Heart right ventricle (tissue), 16 donors: Measurements from ENCODE around the gene THSD4. TPM values are rescaled to one million over a fixed set of nuclear protein-coding genes. Genes with fewer than 3 reads are reported as not detected.

Experiments used
- ATAC-seq, 8 donors: fragments of 200-7000 bp; cut with Tn5 transposase; one replicate each; pipeline ENCODE4 v1.9.1; 2020; ENCODE audit warnings: mild to moderate bottlenecking in 8 of 8, moderate library complexity in 8 of 8, moderate number of reproducible peaks in 1 of 8
- DNase-seq, 2 donors: peaks; one replicate each; pipeline ENCODE4 v3.0.0-alpha.2; 2020
- H3K27ac ChIP-seq, 10 donors: fragments of 200-600 bp; sonication (generic) in 2 of 10; one replicate each; pipeline versions ENCODE4 v1.5.0 to v1.8.0; 2020 to 2022; ENCODE audit warnings: mild to moderate bottlenecking in 3 of 10
- H3K27me3 ChIP-seq, 7 donors: fragments of 200-600 bp; one replicate each; pipeline ENCODE4 v1.8.0; 2021 to 2022; ENCODE audit warnings: mild to moderate bottlenecking in 2 of 7
- H3K36me3 ChIP-seq, 9 donors: fragments of 200-600 bp; sonication (generic) in 1 of 9; one replicate each; pipeline versions ENCODE4 v1.5.0 to v1.8.0; 2020 to 2022; ENCODE audit warnings: mild to moderate bottlenecking in 2 of 9
- H3K4me1 ChIP-seq, 9 donors: fragments of 200-600 bp; sonication (generic) in 1 of 9; one replicate each; pipeline versions ENCODE4 v1.5.0 to v1.8.0; 2020 to 2022; ENCODE audit warnings: mild to moderate bottlenecking in 4 of 9
- H3K4me3 ChIP-seq, 10 donors: fragments of 200-600 bp; sonication (generic) in 2 of 10; one replicate each; pipeline versions ENCODE4 v1.5.0 to v1.8.0; 2020 to 2022; ENCODE audit warnings: mild to moderate bottlenecking in 7 of 10, moderate library complexity in 2 of 10
- H3K9me3 ChIP-seq, 11 donors: fragments of 200-600 bp in 10 of 11; sonication (generic) in 2 of 11; one replicate each; pipeline versions ENCODE4 v1.5.0 to v1.8.0; 2013 to 2022; ENCODE audit warnings: mild to moderate bottlenecking in 2 of 11, control low read depth in 1 of 11, moderate library complexity in 1 of 11
- WGBS, 2 donors: extraction: QIAGEN DNeasy Blood & Tissue Kit; methylation state at CpG; one replicate each; pipeline ENCODE4 v1.1.7; 2013; ENCODE audit warnings: inconsistent platforms in 1 of 2; 5-methylcytosine and 5-hydroxymethylcytosine counted together
- intact Hi-C, 10 donors: fragments of 100-400 bp; cut with DNase I; formaldehyde crosslinking; loops; one replicate each; pipeline versions ENCODE4 v1.11.1 to v1.14.2; 2022
- polyA plus RNA-seq, 2 donors: library from polyadenylated mRNA; stranded (reverse); fragments of 200-250 nt; gene quantifications; one replicate each; pipeline ENCODE4 v1.2.3, GENCODE V29; 2013
- total RNA-seq, 10 donors: library from RNA; stranded (reverse); fragmentation: NEBNext Ultra II Directional in 3 of 10; extraction: Animal tissue kit (Norgen Biotek cat#: 25700) in 3 of 10; gene quantifications; one replicate each; pipeline versions ENCODE4 v1.2.1 to v1.2.4, GENCODE V29; 2021 to 2023
- TF ChIP-seq, protein P1 (sequence below), 9 donors: fragments of 200-600 bp; sonication (generic) in 2 of 9; IDR thresholded peaks; one replicate each; pipeline versions ENCODE4 v1.5.0 to v1.8.0; 2021 to 2022; ENCODE audit warnings: antibody characterized with exemption in 9 of 9, mild to moderate bottlenecking in 5 of 9, moderate library complexity in 1 of 9
- donor health status: Arrhythmogenic right ventricular cardiomyopathy.
- donor health status: ischemic (EF 13 %, LVEDD 7.1; RV severe dilation, severe dysfunction).
- donor health status: healthy with polysubstance abuse.
- donor health status: DM: no; HTN: yes; CAD: no.
- donor health status: DM: no; HTN: no; CAD: no.
- donor health status: ischemic (EF 25% LVEDD 6.9; RV normal size, moderate dysfunction).
- donor health status: ischemic (EF 25% LVEDD 5.7; RV mildly dilated, moderate dysfunction).
- donor health status: healthy.
- donor health status: DM: yes; HTN: yes; CAD: no.
- donor health status: Ischemic cardiomyopathy.
- donor health status: ischemic (EF 35%, LVEDD 5.7; RV mildly dilated, moderate dysfunction).
- donor health status: nonischemic (EF 11% LVEDD 7.7; RV severe dilation, severe dysfunction).
- donor health status: DM: yes; HTN: yes; CAD: no.
- donor health status: PGD.
- donor health status: ischemic (EF 29% LVEDD 5.4; RV normal size, mild dysfunction).
- donor health status: nonischemic (EF 23%, LVEDD 6.1; RV moderate dilation, normal function).

The THSD4 gene
- total and polyA plus RNA-seq, 12 donors, result 20.8 to 212 (median 139) TPM

GRCh38 chr15:71484080-71484479, 368.8 kb downstream of the THSD4 start:
- TF ChIP-seq, protein P1, sequence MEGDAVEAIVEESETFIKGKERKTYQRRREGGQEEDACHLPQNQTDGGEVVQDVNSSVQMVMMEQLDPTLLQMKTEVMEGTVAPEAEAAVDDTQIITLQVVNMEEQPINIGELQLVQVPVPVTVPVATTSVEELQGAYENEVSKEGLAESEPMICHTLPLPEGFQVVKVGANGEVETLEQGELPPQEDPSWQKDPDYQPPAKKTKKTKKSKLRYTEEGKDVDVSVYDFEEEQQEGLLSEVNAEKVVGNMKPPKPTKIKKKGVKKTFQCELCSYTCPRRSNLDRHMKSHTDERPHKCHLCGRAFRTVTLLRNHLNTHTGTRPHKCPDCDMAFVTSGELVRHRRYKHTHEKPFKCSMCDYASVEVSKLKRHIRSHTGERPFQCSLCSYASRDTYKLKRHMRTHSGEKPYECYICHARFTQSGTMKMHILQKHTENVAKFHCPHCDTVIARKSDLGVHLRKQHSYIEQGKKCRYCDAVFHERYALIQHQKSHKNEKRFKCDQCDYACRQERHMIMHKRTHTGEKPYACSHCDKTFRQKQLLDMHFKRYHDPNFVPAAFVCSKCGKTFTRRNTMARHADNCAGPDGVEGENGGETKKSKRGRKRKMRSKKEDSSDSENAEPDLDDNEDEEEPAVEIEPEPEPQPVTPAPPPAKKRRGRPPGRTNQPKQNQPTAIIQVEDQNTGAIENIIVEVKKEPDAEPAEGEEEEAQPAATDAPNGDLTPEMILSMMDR (IDR thresholded peaks at IDR 0.05), result no peak
- 80 to 88% methylated on average over 4 of the region's 4 CpGs for WGBS, 2 donors
- no peaks in the 10 kb centered on the region for H3K4me1 ChIP-seq

DNA sequence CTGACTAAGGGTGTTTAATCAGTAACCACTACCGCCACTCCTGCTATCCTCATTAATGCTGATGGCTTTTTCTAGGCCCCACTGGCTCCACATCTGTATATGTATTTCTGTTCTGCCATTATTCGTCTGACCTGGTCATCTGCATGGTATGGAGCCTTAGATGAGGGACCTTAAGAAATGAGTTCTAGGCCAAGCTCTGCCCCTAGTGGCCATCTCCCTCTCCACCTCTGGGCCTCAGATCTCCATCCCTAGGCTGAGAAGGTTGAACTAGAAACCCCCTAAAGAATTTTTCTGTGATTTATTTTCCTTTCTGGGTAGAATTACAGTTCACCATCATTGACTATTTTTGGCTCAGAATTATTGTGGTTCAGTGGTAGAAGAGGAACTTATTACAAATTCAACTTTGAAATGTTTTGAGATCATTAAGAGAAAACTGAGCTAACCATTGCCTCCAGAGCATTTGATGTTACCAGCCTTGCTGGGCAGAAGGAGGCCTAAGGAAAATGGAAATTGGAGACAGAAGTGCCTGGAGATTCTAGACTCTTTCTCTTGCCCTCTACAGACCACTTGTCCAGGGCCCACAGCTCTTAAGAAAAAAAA, 369.9 kb downstream of the THSD4 start:
- no peak overlapping the region for H3K27ac ChIP-seq
- ATAC-seq (no peak), DNase-seq (no peak)
- H3K27me3 ChIP-seq, result no peaks in the 10 kb centered on the region
- TF ChIP-seq, protein P1 (IDR thresholded peaks at IDR 0.05), result peak in 5 of 9 donors; percentile 17 to 38 (median 22)
- WGBS, 2 donors, result 89 to 91% methylated on average over 2 of the region's 2 CpGs
- H3K9me3 ChIP-seq, result no peaks in the 10 kb centered on the region
- no peaks in the 10 kb centered on the region for H3K4me1 ChIP-seq
- H3K36me3 ChIP-seq, result no peaks in the 10 kb centered on the region
- H3K4me3 ChIP-seq, result no peak overlapping the region
- intact Hi-C loops, result no loop called here

More at GRCh38 chr15:71484080-71484479, 368.8 kb downstream of the THSD4 start:
- no peak for ATAC-seq
- no peak overlapping the region for H3K27ac ChIP-seq
- H3K36me3 ChIP-seq, result no peaks in the 10 kb centered on the region
- no peaks in the 10 kb centered on the region for H3K27me3 ChIP-seq
- H3K4me3 ChIP-seq, result no peak overlapping the region
- intact Hi-C loops, result no loop called here
- no peaks in the 10 kb centered on the region for H3K9me3 ChIP-seq
- no peak for DNase-seq

DNA sequence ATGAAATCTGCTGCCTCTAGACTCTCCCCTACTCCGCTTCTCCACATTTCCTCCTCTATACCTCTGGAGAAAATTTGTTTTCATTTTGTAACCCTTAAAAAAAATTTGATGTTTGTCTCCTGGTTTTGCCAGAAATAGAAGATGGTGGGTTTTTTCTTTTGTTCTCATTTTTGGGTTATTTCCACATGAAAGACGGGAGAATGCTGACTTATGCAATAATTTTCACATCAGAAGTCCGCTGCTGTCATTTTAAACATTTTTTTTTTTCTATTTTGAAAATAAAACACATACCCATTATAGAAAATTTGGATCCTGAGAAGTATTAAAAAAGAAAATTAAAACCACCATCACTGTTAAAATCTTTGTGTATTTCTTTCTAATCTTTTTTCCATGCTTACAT, 374.3 kb downstream of the THSD4 start:
- Histone ChIP-seq H3K4me1 (peaks cover 0 to 14% (median 1%) of the 10 kb centered on the region in 9 donors), H3K27ac (no peak overlapping the region), H3K36me3 (no peaks in the 10 kb centered on the region), H3K27me3 (no peaks in the 10 kb centered on the region), H3K9me3 (peaks cover 0 to 8% (median 0%) of the 10 kb centered on the region in 11 donors), H3K4me3 (no peak overlapping the region)
- WGBS, 2 donors, result 87 to 90% methylated on average over 3 of the region's 3 CpGs
- no peak for ATAC-seq
- TF ChIP-seq, protein P1 (IDR thresholded peaks at IDR 0.05), result no peak
- intact Hi-C loops, result no loop called here
- no peak for DNase-seq

DNA sequence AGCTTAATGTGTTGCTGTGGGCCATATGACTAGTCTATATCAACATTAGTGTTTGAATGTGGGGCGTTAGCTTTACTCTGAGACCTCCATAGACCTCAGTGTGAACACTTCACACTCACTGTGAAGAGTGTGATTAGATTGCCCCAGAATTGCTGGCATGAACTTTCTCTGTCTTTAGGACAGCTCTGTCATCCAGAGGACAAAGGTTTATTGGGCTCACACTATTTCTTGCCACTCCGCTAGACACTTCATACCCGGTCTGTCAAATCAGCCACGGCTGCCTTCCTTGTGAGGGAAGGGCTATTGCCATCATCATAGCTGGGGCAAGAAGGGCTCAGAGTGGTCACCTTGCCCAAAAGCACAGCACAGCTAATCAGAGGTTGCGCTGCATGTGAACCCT, 378.3 kb downstream of the THSD4 start:
- peak overlapping the region in 4 of 10 donors; percentile 41 to 79 (median 68) for H3K27ac ChIP-seq
- no peaks in the 10 kb centered on the region for H3K36me3 ChIP-seq
- ATAC-seq (peak in 5 of 8 donors; percentile 18 to 64 (median 35)), DNase-seq (no peak)
- H3K4me3 ChIP-seq, result no peak overlapping the region
- no peaks in the 10 kb centered on the region for H3K27me3 ChIP-seq
- TF ChIP-seq, protein P1 (IDR thresholded peaks at IDR 0.05), result no peak
- intact Hi-C loops, result no loop called here
- H3K9me3 ChIP-seq, result peaks cover 0 to 8% (median 0%) of the 10 kb centered on the region in 11 donors
- peaks cover 0 to 49% (median 18%) of the 10 kb centered on the region in 9 donors for H3K4me1 ChIP-seq
- WGBS, 2 donors, result 64% methylated on average over 5 of the region's 5 CpGs
